Activated CD8-positive, alpha-beta memory T cell treated with anti-CD3 and anti-CD28 coated beads, Interleukin-2, amount 50 U/mL, for 24 hours (primary cell): ENCODE data around the gene MRM2.
A peak's percentile ranks its signal among the peaks of the same experiment; 100 is the strongest.

Experiments
- DNase-seq: peaks from one replicate; pipeline ENCODE4 v3.0.0-alpha.2; 2020; ENCODE audit errors: extremely low read depth

MRM2 gene

GRCh38 chr7:2247141-2247995, 5.4 kb upstream of the MRM2 start:
- no peak for DNase-seq

- no peak for DNase-seq
Observed at GRCh38 chr7:2245883-2246675, 4.1 kb upstream of the MRM2 start.

DNA sequence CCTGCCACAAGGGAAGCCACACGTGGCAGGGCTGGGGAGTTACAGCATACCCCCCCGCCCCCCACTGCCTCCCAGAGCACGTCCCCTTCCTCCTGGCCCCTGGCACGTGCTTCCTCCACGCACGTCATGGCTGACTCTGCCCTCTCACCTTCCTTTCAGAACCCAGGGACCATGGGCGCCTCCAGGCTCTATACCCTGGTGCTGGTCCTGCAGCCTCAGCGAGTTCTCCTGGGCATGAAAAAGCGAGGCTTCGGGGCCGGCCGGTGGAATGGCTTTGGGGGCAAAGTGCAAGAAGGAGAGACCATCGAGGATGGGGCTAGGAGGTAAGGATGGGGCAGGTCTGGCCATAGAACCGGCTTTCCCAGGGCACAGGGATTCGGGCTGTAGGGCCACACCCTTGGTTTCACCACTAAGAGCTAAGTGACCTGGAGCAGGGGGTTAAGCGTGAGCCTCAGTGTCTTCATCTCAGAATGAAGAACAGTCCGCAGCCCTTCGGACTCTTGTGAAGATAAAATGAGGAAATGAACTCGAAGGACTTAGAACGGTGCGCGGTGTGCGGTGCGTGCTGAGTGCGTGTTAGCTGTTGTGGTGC, 2.5 kb upstream of the MRM2 start:
- no peak for DNase-seq

- DNase-seq: no peak
Observed at GRCh38 chr7:2243458-2243857, 1.5 kb upstream of the MRM2 start.

DNA sequence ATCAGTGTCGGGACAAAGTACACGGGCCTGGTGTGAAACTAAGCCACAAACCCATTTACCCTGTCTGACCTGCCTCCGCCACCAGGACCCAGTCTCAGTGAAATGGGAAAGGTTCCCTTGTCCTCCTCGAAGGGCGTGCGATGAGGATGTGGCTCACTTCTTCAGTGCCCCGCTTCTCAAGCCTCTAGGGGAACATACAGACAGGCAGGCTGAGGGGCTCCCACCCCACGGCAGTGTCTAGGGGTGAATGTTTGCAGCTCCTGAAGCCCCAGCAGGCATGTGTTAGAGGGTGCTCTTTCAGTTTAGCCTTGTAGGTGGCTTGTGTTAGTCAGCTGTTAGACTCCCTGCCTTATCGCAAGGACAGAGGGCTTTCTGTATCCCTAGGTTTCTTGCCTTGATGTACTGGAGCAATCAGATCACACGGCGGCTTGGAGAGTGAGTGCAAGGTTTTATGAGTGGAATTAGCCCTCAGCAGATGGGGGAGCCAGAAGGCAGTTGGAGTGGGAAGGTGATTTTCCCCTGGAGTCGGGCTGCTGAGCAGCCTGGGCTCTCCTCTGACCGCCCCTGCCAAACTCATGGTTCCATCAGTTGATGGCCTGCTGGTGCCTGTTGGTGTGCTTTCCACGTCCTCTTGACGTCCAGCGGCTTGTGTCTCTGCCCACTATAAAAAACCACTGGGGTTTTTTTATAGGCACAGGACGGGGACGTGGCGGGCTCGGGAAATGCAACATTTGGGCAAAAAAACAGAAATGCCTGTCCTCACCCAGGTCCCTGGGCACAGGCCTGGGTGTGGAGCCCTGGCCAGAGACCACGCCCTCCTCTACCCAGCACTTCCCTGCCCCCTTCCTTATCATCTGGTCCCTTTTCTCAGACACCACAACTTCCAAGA, 780 bp upstream of the MRM2 start:
- DNase-seq: no peak

DNA sequence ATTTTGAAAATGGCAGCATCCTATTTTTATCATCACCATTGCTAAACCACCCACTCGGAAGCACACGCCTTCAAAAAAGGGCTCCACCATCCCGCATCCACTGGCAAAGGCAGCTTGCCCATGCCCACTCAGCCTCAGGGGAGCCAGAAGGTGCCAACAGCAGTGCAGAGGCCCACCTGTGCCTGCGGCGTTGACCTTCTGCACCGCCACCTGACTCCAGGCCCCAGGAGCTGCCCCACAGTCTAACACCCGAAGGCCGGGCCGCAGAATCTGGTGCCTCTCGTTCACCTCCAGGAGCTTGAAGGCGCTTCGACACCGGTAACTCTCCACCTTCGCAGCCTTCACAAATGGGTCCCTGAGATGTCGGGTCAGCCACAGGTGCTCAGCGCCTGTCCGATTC, 2.8 kb downstream of the MRM2 start:
- no peak for DNase-seq

DNA sequence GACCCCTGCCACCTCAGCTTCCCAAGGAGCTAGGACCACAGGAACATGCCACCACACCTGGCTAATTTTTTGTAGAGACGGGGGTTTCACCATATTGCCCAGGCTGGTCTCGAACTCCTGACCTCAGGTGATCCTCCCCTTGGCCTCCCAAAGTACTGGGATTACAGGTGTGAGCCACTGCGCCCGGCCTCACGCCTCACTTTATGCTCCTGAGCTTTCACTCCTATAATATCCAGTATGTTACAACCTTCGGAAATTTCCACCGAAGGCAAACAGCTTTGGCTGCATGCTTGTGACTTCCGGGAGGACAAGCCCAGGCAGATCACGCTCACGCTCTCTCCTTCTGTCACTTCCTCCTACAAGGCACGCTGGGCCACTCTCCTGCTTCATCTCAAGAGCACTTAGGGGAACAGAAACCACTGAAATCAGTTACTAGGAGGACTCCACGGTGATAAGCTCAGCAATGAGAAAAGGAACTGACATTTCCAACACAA, 4.8 kb downstream of the MRM2 start:
- DNase-seq: no peak

DNA sequence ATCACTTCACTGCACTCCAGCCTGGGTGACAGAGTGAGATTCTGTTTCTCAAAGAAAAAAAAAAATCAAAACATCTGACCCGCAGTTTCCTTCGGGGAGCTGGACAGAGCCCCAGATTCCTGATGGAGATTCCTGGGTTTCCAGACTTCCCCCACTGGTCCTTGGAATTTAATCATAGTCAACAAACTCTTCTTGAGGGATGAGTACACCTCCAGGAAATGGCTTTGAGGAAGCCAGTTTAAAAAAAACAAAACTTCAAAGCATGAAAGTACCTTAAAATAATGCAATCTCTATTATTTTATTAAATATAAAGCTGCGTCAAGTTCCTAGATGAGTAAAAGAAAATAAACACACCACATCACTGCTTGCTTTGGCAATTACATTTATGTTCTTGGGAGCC, 8.1 kb downstream of the MRM2 start:
- DNase-seq: no peak

GRCh38 chr7:2232766-2233520, 9.1 kb downstream of the MRM2 start, which contains the start of gene MAD1L1:
MAD1L1 (minus strand) TSS chr7:2232945; CDS start chr7:2230133, 2,812 bp downstream.
- peak; percentile 62 for DNase-seq

GRCh38 chr7:2231992-2232765, 9.8 kb downstream of the MRM2 start:
- DNase-seq: no peak

- no peak for DNase-seq
Observed at GRCh38 chr7:2230882-2231281, 11.1 kb downstream of the MRM2 start.

DNA sequence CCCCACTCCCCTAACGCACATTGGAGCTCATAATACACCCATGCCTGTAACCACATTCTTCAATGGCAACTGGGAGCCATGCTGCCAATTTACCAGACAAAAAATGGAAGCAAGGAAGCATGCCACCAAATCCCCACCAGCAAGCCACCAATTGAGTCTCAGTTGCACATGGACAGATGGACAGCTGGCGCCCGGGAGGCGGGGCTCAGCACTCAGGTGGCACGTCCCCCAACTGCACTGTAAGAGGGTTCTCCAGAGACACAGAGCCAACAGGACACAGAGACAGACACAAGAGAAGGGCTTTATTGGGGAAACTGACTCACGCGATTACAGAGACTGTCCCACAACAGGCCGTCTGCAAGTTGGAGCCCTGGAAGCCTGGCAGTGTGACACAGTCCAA, 11.8 kb downstream of the MRM2 start:
- no peak for DNase-seq

DNA sequence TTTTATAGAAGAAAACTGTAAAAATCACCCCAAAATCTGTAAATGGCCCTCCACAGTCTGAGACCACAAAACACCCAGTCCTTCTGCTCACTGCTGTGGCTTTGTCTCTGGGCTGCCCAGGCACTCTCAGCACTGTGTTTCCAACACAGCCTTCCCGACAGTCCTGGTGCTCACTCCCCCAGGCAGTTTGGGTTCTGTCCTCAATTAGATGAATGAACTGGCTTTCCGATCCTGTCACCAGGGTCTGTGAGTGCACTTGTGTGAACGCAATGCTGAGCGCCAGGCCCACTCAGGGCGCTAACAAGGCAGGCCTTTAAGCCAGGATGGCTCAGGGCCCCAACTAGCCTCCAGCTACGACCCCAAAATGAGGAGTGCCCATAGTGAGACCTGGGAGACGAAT, 12.5 kb downstream of the MRM2 start:
- DNase-seq: no peak

DNA sequence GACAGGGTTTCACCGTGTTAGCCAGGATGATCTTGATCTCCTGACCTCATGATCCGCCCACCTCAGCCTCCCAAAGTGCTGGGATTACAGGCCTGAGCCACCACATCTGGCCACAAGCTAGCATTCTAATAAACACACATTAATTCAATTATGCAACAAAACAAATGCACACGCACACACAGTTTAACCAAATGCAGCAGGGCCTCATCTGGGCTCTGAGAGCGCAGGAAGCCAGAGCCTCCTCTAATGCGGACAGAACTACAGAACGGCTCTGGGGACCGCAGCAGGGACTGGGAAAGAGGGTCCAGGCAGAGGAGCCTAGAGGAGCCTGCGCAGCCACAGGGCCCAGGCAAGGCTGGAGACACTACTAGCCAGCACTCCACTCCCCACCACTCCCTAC, 13.1 kb downstream of the MRM2 start:
- no peak for DNase-seq

GRCh38 chr7:2227699-2228098, 14.3 kb downstream of the MRM2 start:
- DNase-seq: no peak

GRCh38 chr7:2225830-2226229, 16.2 kb downstream of the MRM2 start:
- no peak for DNase-seq

GRCh38 chr7:2225336-2225735, 16.7 kb downstream of the MRM2 start:
- no peak for DNase-seq

GRCh38 chr7:2224934-2225333, 17.1 kb downstream of the MRM2 start:
- DNase-seq: no peak

- DNase-seq: no peak
Observed at GRCh38 chr7:2224491-2224928, 17.5 kb downstream of the MRM2 start.

- DNase-seq: no peak
Observed at GRCh38 chr7:2223321-2223720, 18.7 kb downstream of the MRM2 start.
